HG03558 (cell line): Measurements from ENCODE around the gene PSMB5.

Source experiments
- ATAC-seq: cut with Tn5 transposase; IDR thresholded peaks from one replicate; pipeline ENCODE4 v1.9.1; 2021; ENCODE audit warnings: moderate number of reproducible peaks; ENCODE audit not compliant: unreplicated experiment; ENCODE audit errors: extremely low read depth

PSMB5 gene

DNA sequence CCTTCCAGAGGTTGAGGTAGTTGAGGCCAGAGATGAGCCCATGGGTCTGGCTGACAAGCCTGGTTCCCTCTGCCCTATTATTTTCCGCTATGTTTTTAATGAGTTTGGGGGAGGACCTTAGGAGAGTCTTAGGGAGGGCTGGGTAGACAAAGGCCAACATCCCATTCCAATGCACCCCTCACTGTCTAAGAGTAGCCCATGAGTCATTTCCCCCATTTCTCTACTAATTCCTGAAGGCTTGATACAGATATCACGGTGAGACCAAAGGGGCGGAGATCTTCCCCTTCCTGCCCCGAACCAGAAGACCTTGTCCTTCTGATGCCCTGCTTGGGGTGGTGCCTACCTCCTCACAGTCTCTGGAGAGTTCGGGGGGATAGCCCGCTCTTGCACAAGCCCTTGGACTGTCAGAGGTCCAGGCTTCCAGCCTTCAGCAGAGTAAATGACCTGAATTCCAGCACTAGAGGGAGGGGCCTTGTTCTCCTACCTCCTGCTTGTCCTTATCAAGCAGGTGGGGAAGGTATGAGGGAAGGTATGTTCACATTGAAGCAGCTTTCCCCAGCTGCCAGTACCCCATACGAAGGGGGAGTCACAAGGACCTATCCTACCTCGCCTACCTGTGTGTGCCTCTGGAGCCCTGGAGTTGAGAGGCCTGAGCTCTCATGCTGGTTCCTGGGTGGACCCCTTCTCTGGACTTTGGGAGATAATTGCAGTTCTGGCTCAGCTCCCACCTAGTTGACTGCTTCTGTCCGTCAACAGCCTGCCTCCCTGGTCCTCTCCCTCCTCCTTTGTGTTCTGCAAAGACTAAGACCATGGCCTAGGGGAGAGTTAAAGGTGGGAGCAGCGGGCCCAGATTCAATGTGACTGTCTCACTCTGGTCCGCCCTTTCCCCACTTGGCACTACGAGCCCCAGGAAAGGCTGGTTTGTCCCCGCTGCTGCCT lies 11.0 kb upstream of the PSMB5 start:
- no peak for ATAC-seq

DNA sequence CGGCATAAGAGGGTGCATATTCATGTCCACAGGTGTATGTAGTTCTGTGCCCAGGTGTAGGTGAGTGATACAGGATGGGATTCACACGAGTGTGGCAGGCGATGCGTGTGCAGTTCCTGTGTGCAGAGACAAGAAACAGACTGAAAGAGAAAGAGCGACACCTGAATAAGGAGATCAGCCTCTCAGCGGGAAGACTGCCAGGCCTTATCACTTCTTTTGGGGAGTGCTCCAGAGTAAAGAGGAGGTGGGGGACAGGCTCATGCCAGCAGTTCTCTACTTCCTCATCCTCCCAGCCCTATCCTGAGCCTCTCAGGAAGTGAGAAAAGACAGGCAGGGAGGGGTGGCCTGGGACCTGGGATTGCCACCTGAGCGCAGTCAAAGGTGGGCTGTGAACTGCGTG lies 10.1 kb upstream of the PSMB5 start:
- no peak for ATAC-seq

DNA sequence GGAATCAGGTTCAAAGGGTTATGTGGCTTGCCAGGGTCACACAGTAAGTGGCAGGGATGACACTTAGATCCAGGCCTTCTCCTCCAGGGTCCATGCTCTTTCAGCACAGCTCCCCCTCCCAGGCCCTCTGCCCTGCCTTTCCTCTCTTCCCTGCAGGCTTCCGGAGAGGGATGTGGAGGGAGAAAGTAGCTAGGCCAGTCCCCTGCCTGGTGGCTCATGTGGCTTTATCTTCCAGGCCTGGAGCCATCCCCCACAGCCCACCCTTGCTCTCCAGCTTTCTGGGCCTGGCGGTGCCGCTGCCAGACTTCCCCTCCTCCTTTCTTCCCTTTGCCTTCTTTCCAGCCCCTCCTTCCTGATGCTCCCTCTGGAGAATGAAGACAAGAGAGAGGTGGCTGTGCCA lies 9.1 kb upstream of the PSMB5 start:
- ATAC-seq: no peak

DNA sequence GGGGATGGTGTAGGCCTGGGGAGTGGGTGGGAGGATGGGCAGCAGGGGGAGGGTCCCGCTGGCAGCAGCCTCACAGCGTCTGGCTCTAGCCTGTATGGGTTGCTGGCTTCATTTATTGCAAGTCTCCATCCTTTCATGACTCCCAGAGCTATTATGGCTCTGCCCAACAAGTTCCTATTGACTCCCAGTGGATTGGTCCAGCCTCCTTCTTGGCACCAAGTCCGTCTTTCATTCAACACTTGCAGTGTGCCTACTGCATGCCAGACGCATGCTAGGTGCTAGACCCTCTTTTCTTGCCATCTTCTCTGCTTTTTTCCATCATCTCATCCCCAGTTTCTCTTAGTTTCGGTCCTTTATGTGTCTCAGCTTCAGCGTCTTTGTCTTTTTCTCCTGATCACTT lies 8.4 kb upstream of the PSMB5 start:
- no peak for ATAC-seq

DNA sequence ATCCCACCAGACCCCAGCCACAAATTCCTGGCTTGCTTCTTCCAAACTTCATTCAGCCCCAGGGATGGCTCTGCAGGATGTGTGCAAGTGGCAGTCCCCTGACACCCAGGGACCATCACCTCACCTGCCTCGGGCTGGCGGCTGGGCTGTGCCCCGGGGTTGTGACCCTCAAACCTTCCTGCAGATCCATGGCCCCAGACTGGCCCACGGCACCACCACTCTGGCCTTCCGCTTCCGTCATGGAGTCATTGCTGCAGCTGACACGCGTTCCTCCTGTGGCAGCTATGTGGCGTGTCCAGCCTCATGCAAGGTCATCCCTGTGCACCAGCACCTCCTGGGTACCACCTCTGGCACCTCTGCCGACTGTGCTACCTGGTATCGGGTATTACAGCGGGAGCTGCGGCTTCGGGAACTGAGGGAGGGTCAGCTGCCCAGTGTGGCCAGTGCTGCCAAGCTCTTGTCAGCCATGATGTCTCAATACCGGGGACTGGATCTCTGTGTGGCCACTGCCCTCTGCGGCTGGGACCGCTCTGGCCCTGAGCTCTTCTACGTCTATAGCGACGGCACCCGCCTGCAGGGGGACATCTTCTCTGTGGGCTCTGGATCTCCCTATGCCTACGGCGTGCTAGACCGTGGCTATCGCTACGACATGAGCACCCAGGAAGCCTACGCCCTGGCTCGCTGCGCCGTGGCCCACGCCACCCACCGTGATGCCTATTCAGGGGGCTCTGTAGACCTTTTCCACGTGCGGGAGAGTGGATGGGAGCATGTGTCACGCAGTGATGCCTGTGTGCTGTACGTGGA lies 7.7 kb upstream of the PSMB5 start, which contains the start of gene PSMB11:
Gene PSMB11, plus strand, starts transcription at position 51 of the 804 bp plus-strand sequence. Its CDS starts 14 bp downstream, at position 65.
- no peak for ATAC-seq

DNA sequence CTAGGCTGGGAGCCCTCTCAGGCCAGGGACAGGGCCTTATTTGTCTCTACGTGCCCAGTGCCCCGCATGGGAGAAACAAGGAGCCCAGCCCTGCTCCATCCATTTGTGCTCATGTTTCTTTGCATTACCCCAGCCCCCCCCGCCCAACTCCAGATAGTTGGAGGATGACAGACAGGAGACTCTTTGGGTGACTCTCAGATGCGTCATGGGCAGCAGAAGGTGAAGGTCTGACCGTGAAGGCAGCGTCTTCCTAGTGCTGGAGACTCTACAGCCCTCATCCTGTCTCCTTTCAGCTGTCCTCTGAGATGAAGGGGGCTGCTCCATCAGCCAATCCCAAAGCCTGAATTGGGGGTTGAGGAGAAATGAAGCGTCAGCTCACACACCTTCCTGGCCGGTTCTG lies 7.0 kb upstream of the PSMB5 start:
- ATAC-seq: no peak

DNA sequence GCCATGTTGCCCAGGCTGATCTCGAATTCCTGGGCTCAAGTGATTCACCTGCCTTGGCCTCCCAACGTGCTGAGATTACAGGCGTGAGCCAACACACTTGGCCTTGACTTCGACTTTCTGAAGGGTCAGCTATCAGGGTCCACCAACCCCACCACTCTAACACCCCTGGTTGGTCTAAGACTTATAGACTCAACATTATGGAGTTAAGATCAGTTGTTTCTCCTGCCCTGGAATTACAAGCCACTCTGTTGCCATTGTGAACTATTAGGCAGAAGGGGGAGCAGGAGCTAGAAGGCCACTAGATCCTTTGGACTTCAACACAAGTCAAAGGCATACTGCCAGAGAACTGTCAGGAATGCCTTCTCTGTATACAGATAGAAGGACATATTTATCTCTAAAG lies 5.4 kb upstream of the PSMB5 start:
- ATAC-seq: no peak

DNA sequence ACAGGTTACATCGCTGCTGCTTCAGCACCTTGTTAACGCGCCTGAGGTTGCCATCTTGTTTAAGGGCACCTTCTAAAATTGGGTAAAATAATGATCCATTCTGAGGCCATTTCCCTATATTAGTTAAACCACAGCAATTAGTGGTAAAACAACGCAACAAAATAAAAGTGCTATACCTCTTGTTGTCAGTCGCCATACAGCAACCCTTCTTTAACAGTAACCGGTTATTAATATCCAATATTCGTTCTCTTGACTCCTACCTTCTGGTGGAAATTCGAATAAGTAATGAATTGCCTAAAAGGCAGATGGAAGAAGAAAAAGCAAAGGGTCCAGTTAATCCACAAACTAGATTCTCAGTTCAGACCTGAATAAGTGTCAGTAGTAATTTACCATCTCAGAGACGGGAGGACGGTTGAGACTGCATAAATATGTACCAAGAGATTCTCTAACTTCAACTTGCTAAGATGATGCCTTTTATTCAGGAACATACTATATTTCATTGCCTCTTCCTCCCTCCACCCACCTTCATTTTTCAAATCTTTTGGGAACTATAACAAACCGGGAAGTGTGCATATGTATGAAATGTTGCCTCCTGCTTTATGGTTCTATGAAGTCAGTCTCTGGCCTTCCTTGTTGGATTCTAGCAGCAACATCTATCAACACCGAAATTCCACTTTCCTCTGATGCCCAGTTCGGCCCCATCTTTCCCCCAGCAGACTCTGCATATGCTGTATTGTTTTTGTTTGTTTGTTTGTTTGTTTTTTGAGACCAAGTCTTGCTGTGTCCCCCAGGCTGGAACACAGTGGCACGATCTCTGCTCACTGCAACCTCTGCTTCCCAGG lies 824 bp upstream of the PSMB5 start:
- ATAC-seq: no peak

DNA sequence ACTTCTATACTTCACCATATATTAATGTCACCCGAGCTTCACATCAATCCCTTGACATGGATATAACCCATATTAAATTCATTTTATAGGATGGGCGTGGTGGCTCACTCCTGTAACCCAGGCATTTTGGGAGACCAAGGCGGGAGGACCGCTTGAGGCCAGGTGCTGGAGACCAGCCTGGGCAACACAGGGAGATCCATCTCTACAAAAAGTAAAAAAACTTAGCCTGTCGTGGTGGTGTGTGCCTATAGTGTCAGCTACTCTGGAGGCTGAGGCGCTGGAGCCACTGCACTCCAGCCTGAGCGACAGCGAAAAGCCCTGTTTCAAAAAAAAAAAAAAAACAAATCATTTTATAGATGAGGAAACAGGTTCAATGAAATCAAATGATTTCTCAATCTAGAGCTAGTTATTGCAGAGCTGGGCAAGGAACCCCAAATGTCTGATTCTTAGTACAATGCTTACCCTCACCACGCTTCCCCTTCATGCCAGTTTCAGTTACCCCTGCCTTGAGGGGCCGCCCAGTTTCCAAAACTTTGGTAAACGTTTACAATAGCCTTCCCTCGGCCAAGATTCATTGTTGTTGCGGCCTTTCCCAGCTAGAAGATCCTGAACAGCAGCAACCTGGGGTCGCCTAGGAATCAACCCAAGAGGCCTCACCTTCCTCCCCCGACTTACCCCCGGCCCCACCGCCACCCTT lies 751 bp downstream of the PSMB5 start:
- ATAC-seq: no peak

DNA sequence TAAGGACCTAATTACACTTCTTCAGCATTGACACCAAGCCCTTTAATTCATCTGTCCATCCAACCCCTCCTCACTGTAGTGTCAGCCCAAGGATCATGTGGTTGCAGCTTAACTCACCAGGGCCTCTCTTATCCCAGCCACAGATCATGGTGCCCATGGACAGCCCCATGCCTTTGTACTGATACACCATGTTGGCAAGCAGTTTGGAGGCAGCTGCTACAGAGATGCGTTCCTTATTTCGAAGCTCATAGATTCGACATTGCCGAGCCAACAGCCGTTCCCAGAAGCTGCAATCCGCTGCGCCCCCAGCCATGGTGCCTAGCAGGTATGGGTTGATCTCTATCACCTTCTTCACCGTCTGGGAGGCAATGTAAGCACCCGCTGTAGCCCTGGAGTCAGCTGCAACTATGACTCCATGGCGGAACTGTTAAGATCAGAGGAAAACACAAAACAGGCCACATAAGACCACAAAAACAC lies 1.4 kb downstream of the PSMB5 start:
- ATAC-seq: no peak

DNA sequence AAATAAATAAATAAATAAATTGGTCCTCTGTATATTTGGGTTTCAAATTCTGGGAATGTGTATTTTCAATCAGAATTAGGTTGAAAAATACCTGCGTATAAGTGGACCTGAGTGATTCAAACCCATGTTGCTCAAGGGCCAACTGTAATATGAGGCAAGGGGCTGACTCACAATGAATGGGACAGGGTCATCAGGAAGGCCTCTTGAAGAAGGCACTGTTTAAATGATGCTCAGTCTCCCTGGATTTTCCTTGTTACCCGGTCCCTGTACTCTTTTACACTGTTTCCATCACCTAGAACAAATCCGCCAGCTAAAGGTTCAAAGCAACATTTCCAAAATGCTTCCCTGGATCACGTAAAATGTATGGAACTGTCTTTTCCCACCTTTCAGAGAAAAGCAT lies 3.8 kb downstream of the PSMB5 start:
- ATAC-seq: no peak

DNA sequence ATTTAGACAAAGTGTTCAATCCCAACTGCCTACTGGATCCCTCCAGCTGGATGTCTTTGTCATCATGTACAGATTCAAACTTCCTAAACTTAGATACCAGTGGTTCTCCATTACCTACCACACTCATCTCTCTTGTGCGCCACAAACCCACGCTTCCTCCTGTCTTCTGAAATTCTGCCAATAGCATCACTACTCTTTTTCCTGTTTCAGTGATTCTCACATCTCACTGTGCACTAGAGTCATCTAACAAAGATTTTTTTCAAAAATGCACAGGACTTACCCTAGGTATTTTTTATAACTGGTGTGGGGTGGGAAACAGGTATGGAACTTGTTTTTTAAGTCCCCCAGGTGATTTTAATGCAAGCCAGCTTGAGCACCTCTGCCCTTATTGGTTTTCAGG lies 5.9 kb downstream of the PSMB5 start:
- ATAC-seq: no peak

DNA sequence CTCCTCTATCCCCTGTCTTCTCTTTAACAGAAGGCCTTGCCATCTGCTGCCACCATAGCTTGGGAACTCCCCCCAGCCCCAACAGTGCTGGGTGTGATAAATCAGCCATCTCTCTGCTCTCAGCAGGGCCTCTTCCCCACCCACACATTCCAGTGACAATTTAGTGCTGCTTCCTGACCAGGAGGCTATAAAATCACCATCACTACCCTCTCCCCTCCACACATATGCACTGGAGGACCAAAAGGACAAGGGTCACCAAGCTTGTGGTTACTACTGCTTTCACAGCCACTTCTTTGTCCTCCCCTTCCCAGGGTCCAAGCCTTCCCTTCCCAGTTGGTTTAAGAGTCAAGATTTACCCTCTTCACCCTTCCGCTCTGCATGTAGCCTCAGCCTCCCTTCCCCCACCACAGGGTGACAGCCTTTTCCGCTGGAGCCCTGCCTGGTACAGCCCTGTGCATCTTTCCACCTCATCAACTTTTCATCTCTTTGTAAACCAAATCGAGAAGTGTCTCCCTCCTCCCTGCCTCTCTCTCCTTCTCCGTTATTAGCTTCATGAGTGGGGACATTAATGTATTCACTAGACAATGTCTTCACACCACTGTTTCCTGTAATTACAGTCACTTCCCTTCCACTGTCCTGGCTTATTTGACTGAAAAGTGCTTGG lies 9.4 kb downstream of the PSMB5 start:
- ATAC-seq: no peak

DNA sequence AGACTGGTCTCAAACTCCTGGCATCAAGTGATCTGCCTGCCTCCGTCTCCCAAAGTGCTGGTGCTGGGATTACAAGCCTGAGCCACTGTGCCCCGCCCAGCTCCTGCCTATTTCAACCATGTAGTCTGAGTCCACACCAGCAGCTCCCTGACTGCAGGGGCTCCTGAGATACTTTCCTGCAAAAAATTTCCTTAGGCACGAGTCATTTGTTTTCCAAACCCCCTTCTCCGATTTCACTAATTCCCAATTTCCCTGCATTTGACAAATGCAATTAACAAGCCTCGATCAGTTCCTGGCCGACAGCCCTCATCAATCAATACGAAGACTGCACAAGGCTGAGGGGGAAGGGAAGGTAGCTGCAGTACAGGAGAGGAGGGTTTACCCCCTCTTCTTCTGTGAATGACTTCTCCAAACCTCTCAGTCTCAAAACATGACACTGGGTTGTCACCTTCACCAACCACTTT lies 10.1 kb downstream of the PSMB5 start:
- no peak for ATAC-seq

DNA sequence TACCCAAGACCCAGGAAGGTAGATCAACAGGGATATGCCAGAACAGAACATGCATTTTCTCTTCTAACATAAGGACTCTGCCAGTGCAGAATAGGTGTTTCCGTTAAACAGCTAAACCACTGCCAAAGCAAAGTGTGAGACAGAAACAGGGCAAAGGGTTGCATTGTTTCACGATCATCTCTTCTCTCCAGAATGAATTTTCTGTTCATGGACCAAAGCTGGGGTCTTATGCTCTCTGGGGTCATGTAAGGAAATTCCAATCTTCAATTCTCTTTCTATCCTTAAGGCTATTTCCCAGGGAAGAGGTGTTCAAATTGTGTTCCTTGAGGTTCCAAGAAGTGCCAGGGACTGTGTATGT lies 10.9 kb downstream of the PSMB5 start:
- no peak for ATAC-seq

DNA sequence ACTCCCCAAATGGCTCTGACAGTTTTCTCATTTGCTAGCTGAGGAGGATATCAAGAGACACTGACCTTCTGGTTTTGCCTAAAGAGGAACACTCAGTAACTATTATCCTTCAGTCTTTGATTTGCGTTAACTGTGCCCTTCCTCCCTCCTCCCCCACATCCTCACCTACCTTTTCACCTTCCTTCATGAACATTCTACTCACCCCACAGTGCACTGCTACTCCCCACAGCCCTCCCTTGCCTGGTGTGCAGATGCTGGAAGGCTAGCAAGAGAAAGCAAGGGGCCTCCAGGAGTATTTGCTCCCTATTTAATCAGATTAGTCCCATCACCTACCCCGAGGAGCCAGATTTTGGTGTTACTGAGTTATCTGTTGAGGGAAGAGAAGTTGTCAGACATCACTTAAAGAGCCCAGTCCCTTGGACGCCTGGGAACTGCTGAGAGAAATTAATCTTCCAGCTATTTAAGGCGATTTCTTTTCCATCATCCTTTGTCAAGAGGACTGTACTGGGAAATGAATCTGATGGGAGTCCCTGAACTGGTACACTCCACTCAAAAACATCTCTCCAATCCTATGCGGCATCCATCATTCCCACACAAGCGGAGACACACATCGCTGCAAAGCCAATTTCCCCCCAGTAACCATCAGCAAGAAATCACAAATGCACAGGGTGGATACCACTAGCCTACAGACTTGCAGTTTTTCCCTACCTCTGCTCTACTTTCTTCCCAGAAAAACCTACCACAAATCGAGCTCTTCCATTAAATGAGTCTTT lies 11.5 kb downstream of the PSMB5 start:
- no peak for ATAC-seq

DNA sequence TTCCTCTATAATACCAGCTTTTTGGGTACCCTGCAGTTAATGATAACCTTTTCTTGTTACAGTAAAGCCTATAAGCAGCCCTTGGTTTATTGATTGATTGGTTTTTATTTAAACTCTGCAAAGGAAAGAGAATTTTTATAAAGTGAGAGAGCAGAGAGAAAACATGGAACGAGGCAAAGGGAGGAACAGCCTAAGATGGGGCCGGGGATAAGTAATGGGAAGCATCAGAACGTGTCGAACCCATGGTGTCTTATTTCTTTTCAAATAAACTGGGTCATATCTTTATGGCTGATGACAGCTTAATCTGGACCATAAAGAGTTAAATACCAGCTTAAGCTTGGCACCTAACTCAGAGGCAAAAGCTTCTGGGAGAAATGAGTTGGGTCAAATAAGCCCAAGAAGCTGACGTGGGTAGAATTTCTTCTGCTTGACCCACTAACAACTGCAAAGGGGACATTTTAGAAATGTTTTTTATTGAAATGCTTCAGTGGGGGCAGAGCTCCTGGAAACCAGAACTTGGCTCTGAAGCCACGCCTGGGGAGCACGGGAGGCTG lies 12.7 kb downstream of the PSMB5 start:
- ATAC-seq: no peak

DNA sequence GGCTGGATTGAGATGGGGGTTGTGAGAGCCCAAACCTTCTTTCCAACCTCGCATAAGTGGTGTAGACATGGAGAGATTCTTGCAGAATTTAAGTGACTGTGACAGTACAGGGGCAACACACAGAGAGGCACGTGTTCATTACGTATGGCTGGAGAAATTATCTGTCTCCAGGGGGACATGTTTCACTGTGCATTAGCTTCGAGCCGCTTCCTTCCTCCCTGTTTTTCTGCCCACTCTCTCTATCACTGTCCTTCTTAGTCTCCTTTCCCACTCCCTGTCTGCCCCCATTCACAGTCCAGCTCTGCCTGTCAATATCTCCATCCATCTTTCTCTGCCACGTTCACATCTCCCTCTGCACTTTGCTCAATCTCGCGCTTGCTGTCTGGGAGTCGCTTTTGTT lies 13.3 kb downstream of the PSMB5 start:
- ATAC-seq: no peak
